ENCODE measurements around the gene ENTPD5.

Gene ENTPD5

GRCh38 chr14:73998726-73999125 lies 20.4 kb downstream of the ENTPD5 start:
- H3K27ac ChIP-seq, result peak overlapping the region; percentile 51
- TF ChIP-seq CTCF (conservative IDR thresholded peaks at IDR 0.05), result no peak

GRCh38 chr14:73997944-73998447 lies 21.1 kb downstream of the ENTPD5 start:
- no peak for TF ChIP-seq CTCF (conservative IDR thresholded peaks at IDR 0.05)
- H3K27ac ChIP-seq, result peak overlapping the region; percentile 51

- peak overlapping the region; percentile 51 for H3K27ac ChIP-seq
- TF ChIP-seq CTCF (conservative IDR thresholded peaks at IDR 0.05), result no peak
Measured at GRCh38 chr14:73997108-73997943, 21.8 kb downstream of the ENTPD5 start.

GRCh38 chr14:73996731-73997107 lies 22.4 kb downstream of the ENTPD5 start:
- peak overlapping the region; percentile 51 for H3K27ac ChIP-seq
- no peak for TF ChIP-seq CTCF (conservative IDR thresholded peaks at IDR 0.05)

- no peak overlapping the region for H3K27ac ChIP-seq
Measured at GRCh38 chr14:73995977-73996378, 23.1 kb downstream of the ENTPD5 start.

GRCh38 chr14:73994926-73995325 lies 24.2 kb downstream of the ENTPD5 start:
- peak overlapping the region; percentile 45 for H3K27ac ChIP-seq

More at GRCh38 chr14:73995977-73996378, 23.1 kb downstream of the ENTPD5 start:
- TF ChIP-seq CTCF (conservative IDR thresholded peaks at IDR 0.05), result no peak

- no peak for TF ChIP-seq CTCF (conservative IDR thresholded peaks at IDR 0.05)
- no peak overlapping the region for H3K27ac ChIP-seq
Measured at GRCh38 chr14:73991092-73991491, 28.0 kb downstream of the ENTPD5 start.

GRCh38 chr14:73988656-73989055 lies 30.4 kb downstream of the ENTPD5 start:
- H3K27ac ChIP-seq, result peak overlapping the region; percentile 89

All from VCaP (cell line).